Pons (tissue), 1 donor: ENCODE data around the gene SLC25A10.
A peak's percentile ranks its signal among the peaks of the same experiment; 100 is the strongest.

Experiments used
- DNase-seq: peaks from one replicate; pipeline ENCODE4 v3.0.0-alpha.2; 2016; ENCODE audit warnings: low spot score

SLC25A10 gene

DNA sequence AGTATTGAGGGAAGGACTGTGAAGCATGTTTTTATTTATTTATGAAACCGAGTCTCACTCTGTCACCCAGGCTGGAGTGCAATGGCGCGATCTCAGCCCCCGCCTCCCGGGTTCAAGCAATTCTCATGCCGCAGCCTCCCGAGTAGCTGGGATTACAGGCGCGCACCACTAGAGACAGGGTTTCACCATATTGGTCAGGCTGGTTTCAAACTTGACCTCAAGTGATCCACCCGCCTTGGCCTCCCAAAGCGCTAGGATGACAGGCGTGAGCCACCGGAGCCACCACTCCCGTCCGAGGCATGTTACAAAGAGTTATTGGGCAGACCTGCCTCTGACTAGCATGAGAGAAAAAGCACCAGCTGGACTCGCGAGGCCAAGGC lies 5.9 kb upstream of the SLC25A10 start:
- DNase-seq: no peak

DNA sequence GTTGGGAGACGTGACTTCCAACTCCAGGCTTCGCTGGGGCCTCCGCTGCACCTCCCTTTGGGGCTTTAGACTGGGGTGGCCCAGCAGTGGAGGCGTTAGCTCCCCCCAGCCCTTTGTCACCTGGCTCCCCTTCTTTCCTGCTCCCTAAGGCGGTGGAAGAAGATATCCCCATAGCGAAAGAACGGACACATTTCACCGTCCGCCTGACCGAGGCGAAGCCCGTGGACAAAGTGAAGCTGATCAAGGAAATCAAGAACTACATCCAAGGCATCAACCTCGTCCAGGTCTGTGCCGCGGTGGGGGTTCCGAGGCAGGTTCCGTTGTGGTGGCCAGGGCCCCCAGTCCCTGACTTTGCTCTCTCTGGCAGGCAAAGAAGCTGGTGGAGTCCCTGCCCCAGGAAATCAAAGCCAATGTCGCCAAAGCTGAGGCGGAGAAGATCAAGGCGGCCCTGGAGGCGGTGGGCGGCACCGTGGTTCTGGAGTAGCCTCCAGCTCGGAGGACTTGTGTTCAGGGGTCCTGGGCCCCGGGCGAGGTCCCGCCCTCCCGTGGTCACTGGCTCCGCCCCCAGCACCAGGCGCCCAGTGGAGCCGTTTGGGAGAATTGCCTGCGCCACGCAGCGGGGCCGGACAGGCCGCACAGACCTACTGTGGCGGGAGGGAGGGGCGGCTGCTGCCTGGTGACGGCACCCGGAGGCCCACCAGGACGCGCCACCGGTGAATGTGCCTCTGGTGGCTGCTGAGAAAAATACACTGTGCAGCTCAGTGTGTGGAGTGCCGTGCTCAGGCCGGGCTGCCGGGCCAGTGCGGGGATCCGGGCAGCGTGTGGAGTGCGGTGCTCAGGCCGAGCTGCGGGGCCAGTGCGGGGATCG lies 5.1 kb upstream of the SLC25A10 start:
- no peak for DNase-seq

DNA sequence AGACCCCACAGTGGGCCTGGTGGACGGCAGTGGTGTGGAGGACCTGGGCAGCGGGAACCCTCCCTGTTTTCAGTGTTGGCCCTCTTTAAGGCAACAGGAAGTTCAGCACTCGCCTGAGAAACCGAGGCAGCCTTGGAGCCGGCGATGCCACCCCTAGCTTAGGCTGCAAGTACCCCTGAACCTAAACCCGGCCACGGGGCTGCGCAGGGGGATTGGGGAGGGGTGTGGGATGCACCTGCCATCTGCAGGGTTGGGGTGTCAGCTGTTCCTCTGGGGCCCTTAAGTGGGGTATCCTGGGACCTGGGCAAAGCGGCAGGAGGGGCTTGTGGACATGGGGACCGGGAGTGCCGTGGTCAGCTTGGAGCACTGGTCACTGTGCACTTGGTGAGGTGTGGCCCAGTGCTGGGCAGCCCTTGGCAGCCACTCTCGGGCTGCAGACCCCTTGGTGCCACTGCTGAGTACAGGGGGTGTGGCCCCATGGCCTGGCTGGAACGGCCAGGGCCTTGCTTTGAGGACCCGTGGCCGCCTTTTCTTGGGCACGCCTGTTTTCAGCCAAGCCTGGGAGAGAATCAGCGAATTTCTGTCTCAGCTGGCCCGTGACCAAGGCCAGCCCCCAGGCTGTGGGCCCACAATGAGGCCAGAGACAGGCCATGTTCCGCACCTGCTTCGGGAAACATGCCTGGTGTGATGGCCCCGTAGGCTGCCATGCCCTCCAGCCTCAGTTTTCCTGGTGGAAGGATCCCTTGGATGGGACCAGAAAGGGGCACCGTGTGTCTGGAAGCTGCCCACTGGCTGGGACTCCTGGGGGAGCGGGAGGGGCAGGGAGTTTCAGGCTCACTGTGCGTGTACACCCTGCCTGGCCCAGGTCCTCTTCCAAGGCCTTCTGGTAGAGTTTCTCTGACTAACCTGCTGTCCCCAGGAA lies 4.1 kb upstream of the SLC25A10 start:
- DNase-seq: no peak

DNA sequence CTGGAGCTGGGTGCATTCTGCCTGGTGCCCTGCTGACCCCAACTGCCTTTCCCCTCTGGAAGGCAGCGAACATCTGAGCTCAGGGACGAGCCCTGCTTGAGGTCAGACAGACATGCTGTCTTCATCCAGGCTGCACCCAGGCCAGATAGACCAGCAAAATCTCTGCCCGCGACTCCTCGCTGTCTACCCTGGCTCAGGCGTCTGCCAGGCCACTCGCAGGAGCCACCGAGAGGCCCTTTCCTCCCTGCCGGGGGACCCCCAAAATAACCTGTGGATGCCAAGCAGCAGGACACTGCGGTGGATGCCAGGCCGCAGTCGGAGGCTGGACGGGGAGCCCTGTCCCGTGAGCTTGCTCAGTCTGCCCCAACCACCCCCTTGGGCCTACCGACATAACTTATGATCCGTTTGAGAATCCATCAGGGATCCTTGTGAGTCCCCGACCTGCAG lies 3.3 kb upstream of the SLC25A10 start:
- no peak for DNase-seq

DNA sequence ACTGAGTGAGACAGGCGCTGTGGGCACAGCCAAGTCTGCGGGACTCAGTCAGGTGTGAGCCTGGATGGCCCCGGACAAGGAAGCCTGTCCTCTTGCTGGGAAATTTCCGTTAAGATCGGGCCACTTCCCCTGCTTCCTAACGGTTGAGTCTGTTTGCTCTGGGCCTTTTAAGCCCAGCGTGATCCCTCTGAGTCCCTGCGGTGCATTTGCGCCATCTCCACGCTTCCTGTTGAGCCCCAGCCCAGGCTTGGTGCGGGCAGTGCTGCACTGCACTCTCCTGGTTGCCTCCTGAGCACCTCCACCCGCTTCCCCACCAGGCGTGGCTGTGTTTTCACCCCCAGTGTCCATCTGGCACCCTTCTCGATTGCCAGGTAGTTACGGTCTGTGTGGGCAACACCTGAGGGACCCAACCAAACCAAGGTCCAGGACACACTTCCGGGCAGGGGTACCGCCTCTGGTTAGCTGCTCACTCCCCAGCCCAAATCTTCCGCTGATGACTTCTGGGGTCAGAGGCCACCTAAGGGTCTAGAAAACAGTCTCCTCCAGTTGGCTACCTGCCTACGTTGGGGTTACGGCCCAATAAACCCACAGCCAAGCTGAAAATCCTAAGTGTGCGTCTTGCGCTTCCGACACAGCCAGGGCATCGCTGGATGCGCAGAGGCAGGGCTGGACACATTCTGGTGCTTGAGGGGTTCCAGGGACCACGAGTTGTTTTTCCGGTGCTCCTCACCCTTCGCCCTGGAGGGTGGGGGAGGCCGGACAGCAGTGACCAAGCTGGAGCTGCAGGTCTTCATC lies 1.4 kb upstream of the SLC25A10 start:
- DNase-seq: no peak

DNA sequence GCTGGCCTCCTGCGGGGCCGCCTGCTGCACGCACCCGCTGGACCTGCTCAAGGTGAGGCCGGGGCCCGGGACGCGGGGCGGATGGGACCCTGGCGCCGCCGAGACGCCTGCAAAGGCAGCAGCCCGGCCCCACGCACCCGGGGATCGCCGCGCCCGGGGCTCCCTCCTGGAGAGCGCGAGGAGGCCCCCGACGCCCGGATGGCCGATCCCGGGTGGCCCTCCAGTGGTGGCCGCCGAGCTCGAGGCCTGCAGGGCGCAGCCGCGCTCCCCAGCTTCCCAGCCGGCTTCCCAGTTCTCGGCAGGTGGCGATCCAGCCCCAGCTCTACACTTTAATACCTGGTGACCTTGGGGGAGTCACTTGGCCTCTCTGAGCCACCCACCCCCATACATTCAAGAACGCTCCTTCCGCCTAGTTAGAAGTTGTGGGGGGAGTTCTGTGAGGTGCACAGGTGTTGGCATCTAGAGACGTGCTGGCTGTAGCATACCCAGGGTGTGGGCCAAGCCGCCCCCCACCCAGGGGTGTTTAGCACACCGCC lies 452 bp downstream of the SLC25A10 start:
- DNase-seq: no peak

DNA sequence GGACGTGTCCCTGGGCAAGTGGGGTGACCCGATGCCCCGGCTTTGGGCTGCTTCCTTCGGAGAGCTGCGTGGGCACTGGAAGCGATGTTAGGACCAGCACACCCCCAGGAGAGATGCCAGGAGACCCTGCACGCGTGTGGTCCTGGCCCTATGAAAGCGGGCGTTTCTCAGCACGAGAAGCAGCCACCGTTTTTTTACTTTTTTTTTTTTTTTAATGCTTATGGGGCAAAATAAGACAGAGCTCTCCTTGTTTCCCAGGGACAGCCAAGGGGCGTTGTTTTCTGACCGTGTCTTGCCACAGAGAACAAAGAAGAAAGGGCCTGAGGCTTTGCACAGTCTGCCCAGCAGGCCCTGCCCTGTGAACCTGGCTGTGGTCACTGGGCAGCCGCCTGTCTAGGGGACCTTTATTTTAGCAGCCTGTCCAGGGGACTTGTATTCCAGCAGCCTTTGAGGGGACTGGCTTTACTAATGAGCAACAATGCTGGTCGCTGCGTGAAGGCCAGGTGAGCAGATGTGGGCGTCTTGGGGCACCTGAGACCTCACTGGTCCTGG lies 996 bp downstream of the SLC25A10 start:
- peak; percentile 55 for DNase-seq

DNA sequence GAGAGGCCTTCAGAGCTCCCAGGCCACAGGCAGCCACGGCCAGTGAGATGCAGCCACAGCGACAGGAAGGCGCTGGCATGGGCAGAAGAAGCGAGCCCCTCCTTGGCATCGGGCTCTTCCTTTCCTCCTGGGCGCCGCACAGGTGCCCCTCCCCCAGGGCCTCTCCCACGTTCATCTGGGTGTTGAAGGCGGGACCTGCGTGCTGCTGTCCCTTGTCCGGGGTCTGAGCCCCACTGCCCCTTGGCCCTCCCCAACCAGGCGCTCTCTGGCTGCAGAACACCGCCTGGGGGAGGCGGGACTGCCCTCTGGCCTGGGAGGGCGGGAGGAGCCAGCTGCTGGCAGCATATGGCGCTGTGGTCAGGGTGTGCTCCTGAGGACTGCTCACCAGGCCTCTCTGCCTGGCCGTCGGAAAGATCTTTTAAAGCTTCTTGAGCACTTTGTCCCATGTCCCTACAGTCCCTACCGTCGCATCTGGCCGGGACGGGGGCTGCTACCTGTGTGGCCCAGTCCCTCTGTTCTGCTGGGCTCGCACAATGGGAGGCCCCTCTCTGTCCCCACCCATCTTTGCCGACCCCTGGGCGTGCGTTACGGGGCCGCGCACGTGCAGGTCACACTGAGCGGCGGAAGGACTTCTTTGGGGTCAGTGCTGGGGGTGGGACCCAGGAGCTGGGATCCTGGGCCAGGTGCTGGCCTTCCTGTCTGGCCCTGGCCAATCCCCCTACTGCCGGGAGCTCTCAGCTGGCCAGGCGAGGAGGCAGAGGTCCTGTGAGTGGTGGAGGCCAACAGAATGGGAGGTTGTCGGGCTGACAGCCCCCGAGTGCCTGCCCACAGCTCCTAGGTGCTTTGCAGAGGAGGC lies 1.7 kb downstream of the SLC25A10 start:
- DNase-seq: no peak

DNA sequence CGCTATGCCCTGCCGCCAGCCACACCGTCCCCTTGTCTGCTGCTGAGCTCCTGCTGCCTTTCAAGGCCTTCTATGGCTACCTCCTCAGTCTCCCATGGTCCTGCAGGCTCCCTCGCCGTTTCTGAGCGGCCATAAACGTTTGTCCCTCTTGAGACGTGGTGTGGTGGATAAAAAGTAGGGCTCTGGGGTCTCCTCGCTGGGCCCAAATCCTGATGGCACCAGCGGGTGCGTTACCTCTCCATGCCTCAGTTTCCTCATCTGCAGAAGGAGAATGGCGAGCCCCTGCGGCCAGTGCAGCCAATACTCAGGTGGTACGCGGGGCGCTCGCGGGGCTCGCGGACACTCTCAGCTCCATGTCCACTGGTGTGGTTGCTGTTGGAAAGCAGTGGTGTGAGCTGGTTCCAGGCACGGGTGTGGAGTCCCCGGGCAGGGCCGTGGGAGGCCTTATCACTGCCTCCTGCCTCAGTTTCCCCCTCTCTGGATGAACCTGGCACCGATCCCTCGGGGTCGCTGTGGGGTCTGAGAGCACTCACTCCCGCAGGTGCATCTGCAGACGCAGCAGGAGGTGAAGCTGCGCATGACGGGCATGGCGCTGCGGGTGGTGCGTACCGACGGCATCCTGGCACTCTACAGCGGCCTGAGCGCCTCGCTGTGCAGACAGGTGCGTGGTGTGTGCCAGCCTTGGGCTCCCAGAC lies 2.5 kb downstream of the SLC25A10 start:
- DNase-seq: no peak

DNA sequence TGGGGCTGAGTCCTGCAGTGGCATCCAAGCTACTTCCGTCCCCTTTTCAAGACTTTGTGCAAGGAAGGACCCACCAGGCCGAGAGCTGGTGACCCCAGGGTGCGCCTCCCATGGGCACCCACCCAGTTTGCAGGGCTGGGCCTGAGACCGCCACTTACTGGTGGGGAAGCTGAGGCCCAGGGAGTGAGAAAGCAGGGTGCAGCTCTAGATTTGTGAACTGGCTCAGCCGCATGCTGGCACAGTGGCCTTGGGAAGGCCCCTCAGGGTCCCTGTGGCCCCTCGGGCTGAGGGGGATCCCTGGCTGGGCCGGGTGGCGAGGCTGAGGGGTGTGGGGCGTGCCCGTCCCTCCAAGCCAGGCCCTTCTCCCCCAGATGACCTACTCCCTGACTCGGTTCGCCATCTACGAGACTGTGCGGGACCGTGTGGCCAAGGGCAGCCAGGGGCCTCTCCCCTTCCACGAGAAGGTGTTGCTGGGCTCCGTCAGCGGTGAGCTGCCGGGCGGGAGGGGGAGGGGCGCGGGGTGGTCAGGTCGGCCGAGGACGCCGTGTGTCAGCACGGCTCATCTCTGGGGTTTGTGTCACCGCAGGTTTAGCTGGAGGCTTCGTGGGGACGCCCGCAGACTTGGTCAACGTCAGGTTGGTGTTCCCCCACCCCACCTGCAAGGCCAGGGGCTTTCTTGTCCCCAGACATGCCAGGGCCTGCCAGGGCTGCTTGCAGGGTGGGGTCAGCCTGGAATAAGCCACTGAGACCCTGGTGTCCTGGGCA lies 3.2 kb downstream of the SLC25A10 start:
- DNase-seq: no peak

DNA sequence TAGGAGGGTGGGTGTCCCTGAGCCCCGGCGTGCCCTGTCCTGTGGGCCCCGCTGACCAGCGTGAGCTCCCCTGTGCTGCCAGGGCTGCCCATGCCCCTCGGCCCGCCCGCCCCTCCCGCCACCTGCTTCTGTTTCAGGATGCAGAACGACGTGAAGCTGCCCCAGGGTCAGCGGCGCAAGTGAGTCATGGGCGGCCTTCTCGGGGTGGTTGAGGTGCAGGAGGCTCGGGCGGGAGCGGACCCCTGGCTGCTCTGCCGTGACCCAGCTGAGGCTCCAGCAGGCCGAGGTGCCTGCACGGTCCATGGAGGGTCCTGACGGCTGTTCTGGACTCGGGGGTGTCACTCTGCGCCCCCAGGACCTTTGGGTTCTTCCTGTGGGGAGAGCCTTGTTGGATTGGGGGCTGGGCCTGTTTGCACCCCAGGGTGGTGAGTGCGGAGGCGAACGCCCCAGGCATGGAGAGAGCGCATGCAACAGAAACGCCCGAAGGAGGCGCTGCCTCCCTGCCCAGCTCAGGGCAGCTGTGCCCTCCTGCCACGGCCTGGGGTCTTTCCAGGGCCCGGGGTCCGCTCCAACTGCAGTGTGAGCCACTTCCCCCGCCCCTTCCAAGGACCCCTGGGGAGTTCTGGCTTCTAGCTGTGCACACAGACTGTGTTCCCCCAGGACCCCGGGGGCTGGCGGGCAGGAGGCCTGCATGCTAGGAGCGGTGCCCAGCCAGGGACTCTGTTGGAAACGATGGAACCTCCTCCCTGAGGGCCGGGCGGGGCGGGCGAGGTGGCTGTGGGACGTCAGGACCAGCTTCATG lies 4.0 kb downstream of the SLC25A10 start:
- no peak for DNase-seq

DNA sequence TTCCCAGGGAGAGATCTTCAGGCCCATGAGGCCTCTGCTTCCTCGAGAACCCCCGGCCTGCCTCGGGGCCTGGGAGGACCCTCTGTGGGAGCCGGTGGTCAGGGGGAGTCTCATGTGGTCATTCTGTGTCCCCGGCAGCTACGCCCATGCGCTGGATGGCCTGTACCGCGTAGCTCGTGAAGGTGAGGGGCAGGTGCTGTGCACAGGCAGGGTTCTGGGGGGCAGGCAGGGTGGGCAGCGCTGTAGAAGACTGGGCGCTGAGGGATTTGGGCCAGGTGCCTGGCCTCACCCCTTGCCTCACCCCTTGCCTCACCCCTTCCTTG lies 4.6 kb downstream of the SLC25A10 start:
- DNase-seq: no peak

DNA sequence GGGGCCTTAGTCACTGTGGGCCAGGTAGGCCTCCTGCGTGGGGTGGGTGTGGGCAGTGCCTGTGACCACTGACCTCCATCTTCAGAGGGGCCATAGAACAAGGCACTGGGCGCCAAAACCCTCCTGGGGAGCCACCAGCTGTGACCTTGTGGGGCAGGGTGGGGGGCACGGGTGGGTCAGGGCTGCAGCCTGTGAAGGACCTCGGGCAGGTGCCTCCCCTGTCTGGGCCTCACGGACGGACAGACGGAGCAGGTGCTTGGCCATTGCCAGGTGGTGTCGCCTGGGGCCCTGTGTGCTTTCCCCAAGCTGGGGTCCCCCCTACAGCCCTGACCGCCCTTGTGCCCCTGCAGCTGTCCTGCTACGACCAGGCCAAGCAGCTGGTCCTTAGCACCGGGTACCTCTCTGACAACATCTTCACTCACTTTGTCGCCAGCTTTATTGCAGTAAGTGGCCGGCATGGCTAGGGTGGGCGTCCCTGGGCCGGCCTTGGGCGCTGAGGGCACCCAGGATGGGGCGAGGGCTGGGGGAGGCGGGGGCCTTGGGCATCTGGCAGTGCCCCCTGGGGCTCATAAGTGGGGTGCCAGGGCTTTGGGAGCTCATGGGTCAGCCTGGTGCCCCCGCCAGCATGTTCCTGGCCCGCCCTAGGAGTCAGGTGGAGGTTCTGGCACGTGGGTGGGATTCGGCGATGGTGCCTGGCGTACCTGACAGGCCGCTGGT lies 5.1 kb downstream of the SLC25A10 start:
- no peak for DNase-seq

DNA sequence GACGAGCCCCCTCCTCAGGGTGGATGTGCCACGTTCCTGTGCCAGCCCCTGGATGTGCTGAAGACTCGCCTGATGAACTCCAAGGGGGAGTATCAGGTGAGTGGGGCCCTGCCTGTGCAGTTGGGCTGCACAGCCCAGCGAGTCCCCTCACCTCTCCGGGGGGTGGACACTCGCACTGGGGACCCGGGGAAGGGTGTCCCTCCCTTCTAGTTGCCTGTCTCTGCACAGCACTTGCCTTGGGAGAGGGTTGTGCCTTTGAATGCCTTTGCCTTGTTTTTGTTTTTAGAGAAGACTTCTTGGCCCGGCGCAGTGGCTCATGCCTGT lies 5.6 kb downstream of the SLC25A10 start:
- DNase-seq: no peak

DNA sequence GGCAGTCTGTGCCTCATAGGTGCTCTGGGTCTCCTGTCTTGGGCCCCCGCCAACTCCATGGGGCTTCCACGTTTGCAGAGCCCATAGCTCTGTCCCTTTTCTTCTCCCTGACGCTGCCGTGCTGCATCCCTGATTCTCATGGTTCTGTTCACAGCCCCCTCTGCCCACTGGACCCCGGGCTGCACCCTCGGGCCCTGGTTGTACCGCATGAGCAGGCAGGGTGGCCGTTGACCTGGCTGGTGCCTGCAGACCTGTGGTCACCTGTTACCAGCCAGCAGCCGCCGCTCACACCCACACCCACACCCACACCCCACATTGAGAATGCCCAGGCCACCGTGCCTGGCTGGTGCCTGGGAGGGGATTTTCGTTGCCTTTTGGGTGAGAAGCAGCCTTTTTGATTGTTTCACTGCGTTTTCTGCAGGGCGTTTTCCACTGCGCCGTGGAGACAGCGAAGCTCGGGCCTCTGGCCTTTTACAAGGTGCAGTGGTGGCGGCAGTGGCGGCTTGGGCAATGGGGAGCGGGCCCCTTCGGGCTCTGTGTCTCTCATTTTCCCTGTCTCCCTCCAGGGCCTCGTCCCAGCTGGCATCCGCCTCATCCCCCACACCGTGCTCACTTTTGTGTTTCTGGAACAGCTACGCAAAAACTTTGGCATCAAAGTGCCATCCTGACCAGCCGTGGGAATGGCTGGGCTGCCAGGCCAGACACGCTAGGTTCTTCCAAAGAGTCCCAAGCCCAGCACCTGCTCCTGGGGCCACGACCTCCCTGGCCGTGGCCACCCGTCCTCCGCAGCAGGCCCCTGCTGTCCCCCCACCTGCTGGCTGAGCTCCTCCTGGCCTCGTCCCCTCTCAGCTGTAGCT lies 7.6 kb downstream of the SLC25A10 start:
- no peak for DNase-seq

DNA sequence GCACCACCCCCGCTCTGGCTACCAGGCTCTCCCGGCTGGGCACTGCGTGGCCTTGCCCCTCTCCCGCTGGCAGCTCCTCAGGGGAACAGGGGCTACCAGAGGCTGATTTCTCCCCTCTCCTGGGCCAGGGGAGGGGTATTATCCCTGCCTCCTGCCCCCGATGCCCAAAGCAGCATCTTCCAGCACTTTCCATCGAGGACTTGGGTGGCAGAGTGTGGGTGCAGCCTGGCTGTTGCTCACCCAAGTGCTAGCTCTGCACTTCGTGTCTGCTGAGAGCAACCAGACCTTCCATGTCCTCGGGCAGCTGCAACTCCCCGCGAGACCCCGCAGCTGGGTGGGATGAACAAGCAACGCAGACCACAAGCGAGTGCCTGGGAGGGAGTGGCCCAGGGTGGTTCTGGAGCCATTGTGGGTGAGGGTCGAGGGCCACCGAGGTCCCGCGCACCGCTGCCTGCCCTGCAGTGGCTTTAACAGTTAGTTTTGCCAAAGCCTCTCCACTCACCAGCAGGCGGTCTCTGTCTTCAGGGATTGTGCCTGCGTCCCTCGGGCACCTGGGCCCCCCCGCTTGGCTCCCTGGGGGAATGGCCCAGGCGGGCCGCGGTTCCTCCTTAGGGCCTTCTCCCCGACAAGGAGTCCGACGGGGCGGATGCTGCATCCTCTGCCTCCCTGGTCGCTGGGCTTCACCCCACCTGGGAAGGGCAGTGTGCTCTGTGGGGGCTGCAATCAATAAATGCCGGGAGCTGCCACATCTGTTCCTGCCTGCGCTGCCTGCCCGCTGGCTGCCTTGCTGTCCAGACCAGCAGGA lies 8.4 kb downstream of the SLC25A10 start:
- DNase-seq: no peak
